ENCODE data around the gene SWAP70.

The SWAP70 gene

GRCh38 chr11:9780929-9781328 is 117.1 kb downstream of the SWAP70 start:
- DNase-seq, result no peak

GRCh38 chr11:9783986-9784385 is 120.1 kb downstream of the SWAP70 start:
- no peak for DNase-seq

GRCh38 chr11:9784602-9785315 is 120.9 kb downstream of the SWAP70 start:
- DNase-seq, result no peak

GRCh38 chr11:9787260-9787659 is 123.4 kb downstream of the SWAP70 start:
- no peak for DNase-seq

GRCh38 chr11:9787981-9788521 is 124.2 kb downstream of the SWAP70 start:
- no peak for DNase-seq

GRCh38 chr11:9789910-9790309 is 126.0 kb downstream of the SWAP70 start:
- DNase-seq, result no peak

GRCh38 chr11:9790703-9791102 is 126.8 kb downstream of the SWAP70 start:
- no peak for DNase-seq

- DNase-seq, result no peak
Observed at GRCh38 chr11:9796266-9796665, 132.4 kb downstream of the SWAP70 start.

GRCh38 chr11:9796854-9797253 is 133.0 kb downstream of the SWAP70 start:
- DNase-seq, result no peak

GRCh38 chr11:9797300-9797699 is 133.4 kb downstream of the SWAP70 start:
- no peak for DNase-seq

GRCh38 chr11:9799886-9800285 is 136.0 kb downstream of the SWAP70 start:
- DNase-seq, result no peak

- no peak for DNase-seq
Observed at GRCh38 chr11:9802291-9802861, 138.5 kb downstream of the SWAP70 start.

Measured in CD4-positive, alpha-beta T cell treated with Interleukin-17A for 1 hour (primary cell).